Measurements from ENCODE around the gene REPIN1.

- TF ChIP-seq EZH2 (IDR thresholded peaks at IDR 0.05; ENCODE audit: borderline replicate concordance, low read depth, low read length, severe bottlenecking): no peak
- no peak for TF ChIP-seq CTCF (IDR thresholded peaks at IDR 0.05; ENCODE audit: borderline replicate concordance, extremely low read depth, low read length, poor library complexity, severe bottlenecking)
These were observed 30.9 kb downstream of the REPIN1 start for GRCh38 chr7:150399421-150400007.

All from DND-41 (cell line).